Diencephalon (tissue), 1 donor: ENCODE measurements around the gene DYRK2. TPM values are rescaled to one million over a fixed set of nuclear protein-coding genes. Genes with fewer than 3 reads are reported as not detected.

Experiments
- total RNA-seq: library from RNA; depleted of rRNA; stranded (reverse); fragments of >200 nt; gene quantifications from one replicate; pipeline ENCODE4 v1.2.3, GENCODE V29; 2014

Gene DYRK2
- 57.2 TPM for total RNA-seq

GRCh38 chr12:67648521-67649260, at the start of gene DYRK2:
TSS of gene DYRK2 (plus strand) at chr12:67648745. CDS start at chr12:67649134, 389 bp downstream.

